DOHH2 (cell line): ENCODE data around the gene SNX9.
"Not testable (repeated sequence)": the region's sequence is repeated elsewhere in the genome, so short reads cannot be mapped to it uniquely, and the experiment has no call there.

ENCODE experiments used
- H3F3A ChIP-seq: fragments of 200-600 bp; sonication (generic), shearing (Covaris generic); 2 replicates; pipeline ENCODE4 v1.6.0; 2016; ENCODE audit warnings: antibody characterized with exemption, mild to moderate bottlenecking; ENCODE audit not compliant: control insufficient read depth, insufficient read depth
- H3K27ac ChIP-seq: fragments of 200-600 bp; sonication (generic); 2 replicates; pipeline ENCODE4 v1.5.1; 2014; ENCODE audit warnings: low read depth, mild to moderate bottlenecking, low read length, moderate library complexity
- H3K27me3 ChIP-seq: fragments of 200-600 bp; sonication (generic); 2 replicates; pipeline ENCODE4 v1.6.1; 2014; ENCODE audit warnings: mild to moderate bottlenecking, low read length, mixed read lengths; ENCODE audit not compliant: control insufficient read depth
- H3K36me3 ChIP-seq: fragments of 200-600 bp; sonication (generic); 2 replicates; pipeline ENCODE4 v1.6.1; 2014; ENCODE audit warnings: mild to moderate bottlenecking, low read length, moderate library complexity, mixed read lengths; ENCODE audit not compliant: control insufficient read depth
- H3K4me1 ChIP-seq: fragments of 200-600 bp; sonication (generic); 2 replicates; pipeline ENCODE4 v1.6.1; 2014; ENCODE audit warnings: mild to moderate bottlenecking, low read length, mixed read lengths; ENCODE audit not compliant: control insufficient read depth
- H3K4me2 ChIP-seq: fragments of 200-600 bp; sonication (generic); 2 replicates; pipeline ENCODE4 v1.6.0; 2014; ENCODE audit warnings: mild to moderate bottlenecking, low read length, moderate library complexity
- H3K4me3 ChIP-seq: fragments of 200-600 bp; sonication (generic); 2 replicates; pipeline ENCODE4 v1.5.1; 2014; ENCODE audit warnings: mild to moderate bottlenecking, low read length, mixed read lengths
- H3K79me2 ChIP-seq: fragments of 200-600 bp; sonication (generic); 2 replicates; pipeline ENCODE4 v1.6.1; 2014; ENCODE audit warnings: mild to moderate bottlenecking, low read length, mixed read lengths; ENCODE audit not compliant: control insufficient read depth
- H3K9me2 ChIP-seq: fragments of 200-600 bp; sonication (generic); replicated peaks from 2 replicates; pipeline ENCODE4 v1.6.1; 2014; ENCODE audit warnings: mild to moderate bottlenecking, low read length, mixed read lengths; ENCODE audit not compliant: control insufficient read depth
- H3K9me3 ChIP-seq: fragments of 200-600 bp; sonication (generic); 2 replicates; pipeline ENCODE4 v1.6.1; 2014; ENCODE audit warnings: antibody characterized with exemption, low read length, mixed read lengths; ENCODE audit not compliant: control insufficient read depth, insufficient read depth
- H4K20me1 ChIP-seq: fragments of 200-600 bp; sonication (generic); 2 replicates; pipeline ENCODE4 v1.6.0; 2014; ENCODE audit warnings: low read depth, mild to moderate bottlenecking, antibody characterized with exemption, low read length, moderate library complexity; ENCODE audit not compliant: control insufficient read depth, insufficient read depth
- CTCF ChIP-seq: fragments of 200-600 bp; sonication (generic); IDR thresholded peaks from one replicate; pipeline ENCODE4 v1.5.1; 2014; ENCODE audit warnings: antibody characterized with exemption, mild to moderate bottlenecking, low read depth, low read length; ENCODE audit not compliant: poor library complexity, severe bottlenecking
- EZH2phosphoT487 ChIP-seq: fragments of 200-600 bp; sonication (generic); IDR thresholded peaks from 2 replicates; pipeline ENCODE4 v1.6.1; 2017; ENCODE audit warnings: borderline replicate concordance, mild to moderate bottlenecking, antibody characterized with exemption, low read length, moderate library complexity, mixed read lengths

The SNX9 gene

GRCh38 chr6:157790548-157791160 is 32.4 kb upstream of the SNX9 start:
- Histone ChIP-seq H3K9me3 (no peaks in the 10 kb centered on the region), H3K36me3 (no peaks in the 10 kb centered on the region), H3F3A (no peaks in the 10 kb centered on the region), H4K20me1 (no peaks in the 10 kb centered on the region), H3K79me2 (no peaks in the 10 kb centered on the region), H3K27ac (no peak overlapping the region), H3K9me2 (no peaks in the 10 kb centered on the region), H3K4me2 (no peak overlapping the region), H3K4me1 (no peaks in the 10 kb centered on the region), H3K27me3 (peaks cover 21% of the 10 kb centered on the region), H3K4me3 (no peak overlapping the region)
- TF ChIP-seq EZH2phosphoT487, result no peak
- TF ChIP-seq CTCF, result no peak

GRCh38 chr6:157791450-157791849 is 31.6 kb upstream of the SNX9 start:
- Histone ChIP-seq H3K79me2 (no peaks in the 10 kb centered on the region), H3K27me3 (peaks cover 15% of the 10 kb centered on the region), H3K9me3 (no peaks in the 10 kb centered on the region), H3F3A (no peaks in the 10 kb centered on the region), H3K4me2 (no peak overlapping the region), H3K4me1 (no peaks in the 10 kb centered on the region), H4K20me1 (no peaks in the 10 kb centered on the region), H3K9me2 (no peaks in the 10 kb centered on the region), H3K36me3 (no peaks in the 10 kb centered on the region), H3K4me3 (no peak overlapping the region), H3K27ac (no peak overlapping the region)
- TF ChIP-seq EZH2phosphoT487 (no peak), CTCF (no peak)

- H3K79me2 ChIP-seq, result no peaks in the 10 kb centered on the region
- H3K9me3 ChIP-seq, result no peaks in the 10 kb centered on the region
- TF ChIP-seq CTCF (no peak), EZH2phosphoT487 (no peak)
- no peaks in the 10 kb centered on the region for H3K9me2 ChIP-seq
- no peaks in the 10 kb centered on the region for H3K36me3 ChIP-seq
- H3K27ac ChIP-seq, result no peak overlapping the region
- no peak overlapping the region for H3K4me2 ChIP-seq
- H3K4me3 ChIP-seq, result no peak overlapping the region
- no peaks in the 10 kb centered on the region for H3F3A ChIP-seq
- H4K20me1 ChIP-seq, result no peaks in the 10 kb centered on the region
- peaks cover 8% of the 10 kb centered on the region; the same call in 1 of the 2 replicates for H3K27me3 ChIP-seq
- no peaks in the 10 kb centered on the region for H3K4me1 ChIP-seq
Observed at GRCh38 chr6:157792671-157793070, 30.4 kb upstream of the SNX9 start.

GRCh38 chr6:157794012-157794411 is 29.0 kb upstream of the SNX9 start:
- not testable (repeated sequence) for H4K20me1 ChIP-seq, H3K4me3 ChIP-seq, H3K4me2 ChIP-seq, H3K36me3 ChIP-seq, H3K27ac ChIP-seq, H3K9me3 ChIP-seq, H3K79me2 ChIP-seq, H3F3A ChIP-seq, H3K4me1 ChIP-seq, H3K9me2 ChIP-seq
- peaks cover 19% of the 10 kb centered on the region for H3K27me3 ChIP-seq
